Caco-2 (cell line): ENCODE measurements around the gene FBXW4. TPM values are rescaled to one million over a fixed set of nuclear protein-coding genes. Genes with fewer than 3 reads are reported as not detected.
A peak's percentile ranks its signal among the peaks of the same experiment; 100 is the strongest.

Experiments
- BruUV-seq: library from RNA; stranded (reverse); fragments of 400-500 nt; replicated peaks from 2 replicates; lab custom pipeline; 2021; lab: Mats Ljungman, UMichigan
- CTCF ChIA-PET: fragments of 300-600 bp; sonication (Branson Sonifier 250); formaldehyde crosslinking; loops from one replicate; lab custom pipeline; 2022; ENCODE audit warnings: antibody characterized with exemption; lab: Charles Lee
- POLR2A ChIA-PET: fragments of 300-600 bp; sonication (Branson Sonifier 250); formaldehyde crosslinking; loops from one replicate; lab custom pipeline; 2022; ENCODE audit warnings: antibody characterized with exemption; lab: Charles Lee
- DNase-seq, 2 experiments: peaks; one replicate each; pipeline versions ENCODE4 v3.0.0 to v3.0.0-alpha.2; 2020 to 2022
- H3K27me3 ChIP-seq: replicated peaks from 2 replicates; pipeline ENCODE4 v1.6.0; 2011; ENCODE audit warnings: low read length; ENCODE audit not compliant: control insufficient read depth, insufficient read depth
- H3K36me3 ChIP-seq: 2 replicates; pipeline ENCODE4 v1.5.1; 2011; ENCODE audit warnings: low read length; ENCODE audit not compliant: control insufficient read depth, insufficient read depth
- H3K4me1 ChIP-seq: fragments of 250-450 bp; sonication (Bioruptor Pico); 2 replicates; pipeline ENCODE4 v1.5.1; 2020; ENCODE audit warnings: mild to moderate bottlenecking
- H3K4me3 ChIP-seq: 2 replicates; pipeline ENCODE4 v1.5.1; 2011; ENCODE audit warnings: low read depth, mild to moderate bottlenecking, control low read depth, low read length
- H3K9me3 ChIP-seq: fragments of 250-450 bp; sonication (Bioruptor Pico); 2 replicates; pipeline ENCODE4 v1.5.1; 2020; ENCODE audit warnings: mild to moderate bottlenecking, moderate library complexity
- H3K27ac Mint-ChIP-seq: one replicate; pipeline ENCODE4 v1.8.0; 2022; ENCODE audit warnings: mixed read lengths; ENCODE audit not compliant: unreplicated experiment
- H3K27me3 Mint-ChIP-seq: one replicate; pipeline ENCODE4 v1.8.0; 2022; ENCODE audit warnings: mixed read lengths; ENCODE audit not compliant: insufficient read depth, unreplicated experiment
- H3K36me3 Mint-ChIP-seq: one replicate; pipeline ENCODE4 v1.8.0; 2022; ENCODE audit warnings: mild to moderate bottlenecking, mixed read lengths; ENCODE audit not compliant: insufficient read depth, unreplicated experiment
- H3K4me1 Mint-ChIP-seq: one replicate; pipeline ENCODE4 v1.8.0; 2022; ENCODE audit warnings: low read depth, mixed read lengths; ENCODE audit not compliant: unreplicated experiment
- H3K4me3 Mint-ChIP-seq: one replicate; pipeline ENCODE4 v1.8.0; 2022; ENCODE audit warnings: mild to moderate bottlenecking, moderate library complexity, mixed read lengths; ENCODE audit not compliant: unreplicated experiment
- H3K9me3 Mint-ChIP-seq: one replicate; pipeline ENCODE4 v1.8.0; 2022; ENCODE audit warnings: mixed read lengths; ENCODE audit not compliant: unreplicated experiment
- CTCF ChIP-seq, 2 experiments: fragments of 200-600 bp in 1 of 2; IDR thresholded peaks; 1 replicate in 1 of 2; 2 replicates in 1 of 2; pipeline versions ENCODE4 v1.5.1 to v1.8.0; 2011 to 2022; ENCODE audit warnings: antibody characterized with exemption in 1 of 2, control low read depth in 1 of 2, inconsistent platforms in 1 of 2, low read depth in 1 of 2, low read length in 1 of 2, mild to moderate bottlenecking in 1 of 2, moderate library complexity in 1 of 2; ENCODE audit not compliant: insufficient read depth in 1 of 2, severe bottlenecking in 1 of 2, unreplicated experiment in 1 of 2
- intact Hi-C: fragments of 100-400 bp; cut with micrococcal nuclease; formaldehyde crosslinking; loops from one replicate; pipeline ENCODE4 v1.10.0; 2022; ENCODE audit not compliant: unreplicated experiment
- total RNA-seq: library from RNA; stranded (reverse); gene quantifications from 2 replicates; pipeline ENCODE4 v1.2.3, GENCODE V29; 2022

Gene FBXW4
- total RNA-seq, 1 experiment from 2014 or later = 44.0 TPM

GRCh38 chr10:101571271-101571925 lies 123.6 kb downstream of the FBXW4 start:
- H3K9me3 ChIP-seq = no peaks in the 10 kb centered on the region
- Mint-ChIP-seq H3K27me3 (peaks cover 3% of the 10 kb centered on the region), H3K4me1 (no peaks in the 10 kb centered on the region), H3K4me3 (peak overlapping the region; percentile 81), H3K36me3 (peaks cover 8% of the 10 kb centered on the region), H3K27ac (no peak overlapping the region), H3K9me3 (no peaks in the 10 kb centered on the region)
- no TSS peak for BruUV-seq
- no peak overlapping the region for H3K4me3 ChIP-seq
- no peaks in the 10 kb centered on the region for H3K36me3 ChIP-seq
- peaks cover 6% of the 10 kb centered on the region; the same call in 1 of the 2 replicates for H3K4me1 ChIP-seq
- H3K27me3 ChIP-seq = no peaks in the 10 kb centered on the region
- DNase-seq = no peak
- CTCF ChIA-PET = interaction anchor here (0.5 to 2.8 kb wide), 12 partner anchors 9 to 357 kb away, joined by 3 to 21 read pairs (median 8); no protein-coding TSS in a partner anchor
- no peak for TF ChIP-seq CTCF (IDR thresholded peaks at IDR 0.05; ENCODE audit: insufficient read depth in 1 of 2, low read depth in 1 of 2, low read length in 1 of 2, severe bottlenecking in 1 of 2, unreplicated experiment in 1 of 2)
- POLR2A ChIA-PET = interaction anchor here (0.6 kb wide), 1 partner anchor 123 kb away, joined by 3 read pairs; no protein-coding TSS in a partner anchor
- intact Hi-C loops = loop anchor here (2.0 to 5.0 kb wide), 2 partner anchors 35 to 269 kb away; no protein-coding TSS in a partner anchor

GRCh38 chr10:101570428-101571270 lies 124.3 kb downstream of the FBXW4 start:
- H3K27me3 Mint-ChIP-seq = peaks cover 7% of the 10 kb centered on the region
- no peak for TF ChIP-seq CTCF (IDR thresholded peaks at IDR 0.05; ENCODE audit: insufficient read depth in 1 of 2, low read depth in 1 of 2, low read length in 1 of 2, severe bottlenecking in 1 of 2, unreplicated experiment in 1 of 2)
- no peaks in the 10 kb centered on the region for H3K4me1 Mint-ChIP-seq
- ChIA-PET CTCF (interaction anchor here (0.5 to 2.8 kb wide), 19 partner anchors 10 to 1525 kb away, joined by 3 to 21 read pairs (median 6); partner anchors contain the start of genes DPCD and POLL), POLR2A (interaction anchor here (0.6 kb wide), 1 partner anchor 124 kb away, joined by 3 read pairs; no protein-coding TSS in a partner anchor)
- Histone ChIP-seq H3K27me3 (no peaks in the 10 kb centered on the region), H3K4me3 (peak overlapping the region; percentile 58), H3K4me1 (peaks cover 6% of the 10 kb centered on the region; the same call in 1 of the 2 replicates), H3K9me3 (no peaks in the 10 kb centered on the region), H3K36me3 (no peaks in the 10 kb centered on the region)
- peaks cover 8% of the 10 kb centered on the region for H3K36me3 Mint-ChIP-seq
- BruUV-seq = no TSS peak
- intact Hi-C loops = loop anchor here (1.0 to 5.0 kb wide), 6 partner anchors 34 to 357 kb away; no protein-coding TSS in a partner anchor
- H3K9me3 Mint-ChIP-seq = no peaks in the 10 kb centered on the region
- no peak overlapping the region for H3K27ac Mint-ChIP-seq
- peak overlapping the region; percentile 81 for H3K4me3 Mint-ChIP-seq
- DNase-seq = no peak
